Measurements from ENCODE around the gene EXOC6B. TPM values are rescaled to one million over a fixed set of nuclear protein-coding genes. Genes with fewer than 3 reads are reported as not detected.

EXOC6B gene
- 6.7 to 9.7 TPM (median 8.8 TPM) in 5 replicates for total RNA-seq (2022; extraction: Qiagen RNA extraction; ENCODE audit: low read depth)

GRCh38 chr2:72825257-72826155 is at the start of gene EXOC6B:
EXOC6B (minus strand) TSS chr2:72826033.

GRCh38 chr2:72147303-72147971 is 678.4 kb downstream of the EXOC6B start, which contains the start of gene CYP26B1:
CYP26B1 (minus strand) TSS chr2:72147862; CDS start chr2:72147834, 28 bp downstream.

Other genes starting within 250 kb of the EXOC6B start
- 95.3 to 149 TPM (median 137 TPM) in 5 replicates for gene SPR, start 61.4 kb upstream of the EXOC6B start, total RNA-seq (2022; extraction: Qiagen RNA extraction; ENCODE audit: low read depth)
- gene EMX1, start 91.5 kb upstream of the EXOC6B start, total RNA-seq (2022; extraction: Qiagen RNA extraction; ENCODE audit: low read depth) = 0.07 to 0.38 TPM (median 0.10 TPM) in 4 of 5 replicates, not detected in the other
- 13.5 to 17.9 TPM (median 17.2 TPM) in 5 replicates for gene SFXN5, start 245.7 kb upstream of the EXOC6B start, total RNA-seq (2022; extraction: Qiagen RNA extraction; ENCODE audit: low read depth)